ENCODE measurements around the gene SCFD2. TPM values are rescaled to one million over a fixed set of nuclear protein-coding genes. Genes with fewer than 3 reads are reported as not detected.
"Not testable (repeated sequence)": the region's sequence is repeated elsewhere in the genome, so short reads cannot be mapped to it uniquely, and the experiment has no call there.

The SCFD2 gene
- 17.2 TPM for polyA plus RNA-seq

DNA sequence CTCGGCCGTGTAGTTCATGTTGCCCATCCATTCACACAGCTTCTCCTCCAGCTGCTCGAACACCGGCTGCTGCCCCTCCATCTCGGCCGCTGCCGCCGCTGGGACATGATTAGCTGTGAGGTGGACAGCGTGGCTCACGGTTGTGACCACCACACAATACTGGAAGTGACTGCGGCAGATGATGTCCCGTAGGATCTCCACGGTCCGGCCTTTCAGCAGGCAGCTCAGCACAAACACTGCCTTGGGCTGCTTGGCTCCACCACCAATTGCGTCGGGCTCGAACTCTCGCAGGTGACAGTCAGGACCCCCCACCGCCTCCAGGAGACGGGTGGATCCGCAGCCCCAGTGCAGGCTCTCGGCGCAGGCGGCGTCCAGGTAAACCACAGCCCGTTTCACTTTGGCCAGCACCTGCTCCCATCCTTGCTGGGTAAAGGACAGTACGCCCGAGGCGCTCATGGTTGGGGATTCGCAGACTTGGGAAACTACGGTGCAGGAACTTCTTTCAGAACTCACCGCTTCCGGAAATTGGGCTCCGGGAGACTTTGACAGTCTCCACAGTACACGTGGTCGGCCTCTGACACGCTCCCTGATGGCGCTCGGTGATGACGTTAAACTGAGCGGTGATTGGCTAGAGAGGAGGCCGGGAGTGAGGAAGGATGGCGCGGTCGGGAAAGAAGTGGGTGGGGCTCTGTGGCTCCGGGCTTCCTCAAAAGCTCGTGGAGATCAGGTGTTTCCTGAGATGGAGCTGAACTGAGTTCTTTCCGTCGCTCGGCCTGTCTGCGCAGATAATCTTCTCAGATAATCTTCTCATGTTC is at the start of gene SCFD2:
Gene SCFD2, minus strand, starts transcription at position 576 of the 815 bp plus-strand sequence.
- Mint-ChIP-seq H3K9me3 (no peaks in the 10 kb centered on the region), H3K4me3 (peak within 1 kb of the TSS; percentile 93 to 99 (median 98)), H3K27ac (peak within 1 kb of the TSS; percentile 96 to 98 (median 97)), H3K27me3 (peaks cover 4% of the 10 kb centered on the region), H3K36me3 (no peaks in the 10 kb centered on the region), H3K4me1 (peaks cover 29 to 43% (median 37%) of the 10 kb centered on the region in 3 donors)

DNA sequence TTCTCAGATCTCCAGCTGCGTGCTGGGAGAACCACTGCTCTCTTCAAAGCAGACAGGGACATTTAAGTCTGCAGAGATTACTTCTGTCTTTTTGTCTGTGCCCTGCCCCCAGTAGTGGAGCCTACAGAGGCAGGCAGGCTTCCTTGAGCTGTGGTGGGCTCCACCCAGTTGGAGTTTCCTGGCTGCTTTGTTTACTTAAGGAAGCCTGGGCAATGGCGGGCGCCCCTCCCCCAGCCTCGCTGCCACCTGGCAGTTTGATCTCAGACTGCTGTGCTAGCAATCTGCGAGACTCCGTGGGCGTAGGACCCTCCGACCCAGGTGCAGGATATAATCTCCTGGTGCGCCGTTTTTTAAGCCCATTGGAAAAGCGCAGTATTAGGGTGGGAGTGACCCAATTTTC is 43.6 kb upstream of the SCFD2 start:
- H3K9me3 Mint-ChIP-seq, H3K27ac Mint-ChIP-seq, H3K27me3 Mint-ChIP-seq, H3K4me3 Mint-ChIP-seq: not testable (repeated sequence)
- peaks cover 16 to 28% (median 18%) of the 10 kb centered on the region in 3 donors for H3K4me1 Mint-ChIP-seq
- peaks cover 16% of the 10 kb centered on the region for H3K36me3 Mint-ChIP-seq

DNA sequence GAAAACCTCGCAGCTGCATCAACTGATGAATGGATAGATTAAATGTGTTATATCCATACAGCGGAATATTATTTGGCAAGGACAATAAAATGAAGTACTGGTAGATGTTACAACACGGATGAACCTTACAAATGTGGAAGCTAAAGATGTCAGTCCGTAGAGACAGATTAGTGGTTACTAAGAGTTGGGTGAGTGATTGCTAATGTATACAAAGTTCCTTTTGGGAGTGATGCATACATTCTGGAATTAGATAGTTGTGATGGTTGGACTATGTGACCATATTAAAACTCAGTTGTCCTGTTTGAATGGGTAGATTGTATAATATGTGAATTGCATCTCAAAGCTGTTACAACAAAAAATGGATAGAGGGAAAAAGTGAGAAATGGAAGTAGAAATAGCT is 14.4 kb upstream of the SCFD2 start:
- H3K36me3 Mint-ChIP-seq = no peaks in the 10 kb centered on the region
- no peaks in the 10 kb centered on the region for H3K27me3 Mint-ChIP-seq
- H3K27ac Mint-ChIP-seq = no peak overlapping the region
- peaks cover 0 to 2% (median 0%) of the 10 kb centered on the region in 3 donors for H3K9me3 Mint-ChIP-seq
- H3K4me3 Mint-ChIP-seq = peak overlapping the region in 2 of 4 donors; percentile 8 to 76
- peaks cover 19 to 35% (median 29%) of the 10 kb centered on the region in 3 donors for H3K4me1 Mint-ChIP-seq

DNA sequence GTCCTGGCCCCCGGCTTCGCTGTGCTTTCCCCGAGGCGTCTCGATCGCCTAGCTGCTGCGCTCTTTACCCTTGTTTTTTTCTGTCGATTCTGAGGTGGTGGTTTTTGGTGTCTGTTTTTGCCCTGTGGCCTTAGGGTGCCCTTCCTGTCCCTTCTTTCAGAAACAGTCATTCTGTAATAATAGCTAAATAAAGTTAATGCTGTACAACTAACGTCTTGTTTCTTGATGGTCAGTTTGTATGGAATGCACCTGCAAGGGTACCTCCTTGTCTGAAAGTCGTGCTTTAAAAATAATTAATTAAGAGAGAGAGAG is 12.3 kb upstream of the SCFD2 start:
- Mint-ChIP-seq H3K36me3 (no peaks in the 10 kb centered on the region), H3K27me3 (peaks cover 2% of the 10 kb centered on the region), H3K4me1 (peaks cover 19 to 35% (median 29%) of the 10 kb centered on the region in 3 donors), H3K4me3 (peak overlapping the region; percentile 99 to 100 (median 100)), H3K9me3 (peaks cover 0 to 2% (median 0%) of the 10 kb centered on the region in 3 donors), H3K27ac (peak overlapping the region; percentile 99 to 100 (median 99))

DNA sequence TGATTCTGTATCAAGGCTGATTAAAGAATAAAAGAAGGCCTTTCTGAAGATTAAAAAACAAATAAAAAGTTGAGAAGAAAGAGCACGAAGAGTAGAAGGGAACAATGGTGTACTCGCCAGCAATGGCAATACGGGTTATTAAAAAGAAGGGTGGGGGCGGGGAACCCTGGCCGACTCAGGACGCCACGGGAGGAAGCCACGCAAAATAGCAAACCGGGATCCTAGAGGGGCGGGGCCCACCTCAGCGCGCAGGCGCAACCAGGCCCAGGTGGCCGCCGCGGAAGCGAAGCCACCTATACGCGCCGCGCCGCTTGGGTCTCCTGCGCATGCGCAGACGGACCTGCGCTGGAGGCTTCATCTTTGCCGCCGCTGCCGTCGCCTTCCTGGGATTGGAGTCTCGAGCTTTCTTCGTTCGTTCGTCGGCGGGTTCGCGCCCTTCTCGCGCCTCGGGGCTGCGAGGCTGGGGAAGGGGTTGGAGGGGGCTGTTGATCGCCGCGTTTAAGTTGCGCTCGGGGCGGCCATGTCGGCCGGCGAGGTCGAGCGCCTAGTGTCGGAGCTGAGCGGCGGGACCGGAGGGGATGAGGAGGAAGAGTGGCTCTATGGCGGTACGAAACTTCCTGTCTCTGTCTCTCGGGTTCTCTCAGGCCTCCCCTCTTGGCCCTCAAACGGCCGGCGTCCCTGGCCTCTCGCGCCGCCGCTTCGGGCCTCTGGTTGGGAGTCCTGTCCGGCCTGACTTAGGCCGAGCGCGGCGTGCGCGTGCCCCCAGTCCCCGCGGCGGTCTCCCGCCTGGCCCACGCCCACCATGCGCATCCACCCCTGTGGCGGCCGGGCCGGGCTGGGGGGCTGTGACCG is 11.7 kb upstream of the SCFD2 start, which contains the start of gene FIP1L1:
Gene FIP1L1, plus strand, starts transcription at position 323 of the 852 bp plus-strand sequence. Its CDS starts 198 bp downstream, at position 521.
- H3K27ac Mint-ChIP-seq = peak within 1 kb of the TSS; percentile 99 to 100 (median 99)
- peaks cover 19 to 35% (median 29%) of the 10 kb centered on the region in 3 donors for H3K4me1 Mint-ChIP-seq
- peaks cover 3% of the 10 kb centered on the region for H3K27me3 Mint-ChIP-seq
- no peaks in the 10 kb centered on the region for H3K36me3 Mint-ChIP-seq
- peaks cover 0 to 2% (median 0%) of the 10 kb centered on the region in 3 donors for H3K9me3 Mint-ChIP-seq
- H3K4me3 Mint-ChIP-seq = peak within 1 kb of the TSS; percentile 99 to 100 (median 100)

DNA sequence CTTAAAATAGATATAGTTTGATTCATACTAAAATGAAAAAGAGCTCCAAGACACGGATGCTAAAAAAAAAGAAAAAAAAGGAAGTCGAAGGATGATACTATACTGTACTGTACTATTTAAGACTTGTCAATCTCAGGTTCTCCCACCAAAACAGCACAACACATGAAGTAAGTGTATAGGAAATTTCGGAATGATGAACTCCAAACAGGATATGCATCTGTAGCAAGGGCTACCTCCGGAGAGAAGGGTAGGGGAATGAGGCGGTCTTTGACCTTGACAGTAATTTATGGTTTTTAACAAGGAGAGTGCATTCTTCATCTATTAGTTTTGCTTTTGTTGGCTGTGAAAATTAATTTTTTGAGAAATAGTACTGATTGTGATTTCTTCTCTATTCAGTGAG is 11.0 kb upstream of the SCFD2 start:
- no peaks in the 10 kb centered on the region for H3K36me3 Mint-ChIP-seq
- peaks cover 19 to 30% (median 29%) of the 10 kb centered on the region in 3 donors for H3K4me1 Mint-ChIP-seq
- peak overlapping the region; percentile 99 to 100 (median 99) for H3K27ac Mint-ChIP-seq
- peak overlapping the region; percentile 99 to 100 (median 100) for H3K4me3 Mint-ChIP-seq
- peaks cover 0 to 2% (median 0%) of the 10 kb centered on the region in 3 donors for H3K9me3 Mint-ChIP-seq
- peaks cover 7% of the 10 kb centered on the region for H3K27me3 Mint-ChIP-seq

DNA sequence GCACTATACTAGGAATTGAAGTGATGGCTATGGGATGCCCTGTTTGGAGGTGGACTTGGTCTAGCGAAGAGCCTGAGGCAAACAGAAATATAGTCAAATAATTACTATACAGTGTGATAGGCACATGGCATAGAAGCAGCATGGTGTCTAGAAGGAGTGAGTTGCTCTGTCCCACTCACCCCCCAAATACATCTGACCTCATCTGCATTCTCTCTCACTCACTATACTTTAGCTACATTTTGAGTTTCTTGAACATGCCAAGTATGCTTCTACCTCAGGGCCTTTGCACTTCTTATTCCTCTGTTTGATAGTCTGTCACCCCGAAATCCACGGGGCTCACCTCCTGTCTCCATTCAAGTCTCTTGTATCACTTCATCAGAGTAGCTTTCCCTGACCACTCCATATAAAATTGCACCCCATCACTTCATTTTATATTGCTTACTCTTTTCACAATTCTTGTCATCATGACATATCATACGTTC is 9.0 kb upstream of the SCFD2 start:
- H3K27me3 Mint-ChIP-seq = peaks cover 18% of the 10 kb centered on the region
- H3K4me1 Mint-ChIP-seq = peaks cover 14 to 30% (median 19%) of the 10 kb centered on the region in 3 donors
- no peaks in the 10 kb centered on the region for H3K36me3 Mint-ChIP-seq
- peak overlapping the region in 1 of 3 donors; percentile 76 for H3K27ac Mint-ChIP-seq
- peak overlapping the region in 1 of 4 donors; percentile 83 for H3K4me3 Mint-ChIP-seq
- H3K9me3 Mint-ChIP-seq = peaks cover 0 to 2% (median 2%) of the 10 kb centered on the region in 3 donors

DNA sequence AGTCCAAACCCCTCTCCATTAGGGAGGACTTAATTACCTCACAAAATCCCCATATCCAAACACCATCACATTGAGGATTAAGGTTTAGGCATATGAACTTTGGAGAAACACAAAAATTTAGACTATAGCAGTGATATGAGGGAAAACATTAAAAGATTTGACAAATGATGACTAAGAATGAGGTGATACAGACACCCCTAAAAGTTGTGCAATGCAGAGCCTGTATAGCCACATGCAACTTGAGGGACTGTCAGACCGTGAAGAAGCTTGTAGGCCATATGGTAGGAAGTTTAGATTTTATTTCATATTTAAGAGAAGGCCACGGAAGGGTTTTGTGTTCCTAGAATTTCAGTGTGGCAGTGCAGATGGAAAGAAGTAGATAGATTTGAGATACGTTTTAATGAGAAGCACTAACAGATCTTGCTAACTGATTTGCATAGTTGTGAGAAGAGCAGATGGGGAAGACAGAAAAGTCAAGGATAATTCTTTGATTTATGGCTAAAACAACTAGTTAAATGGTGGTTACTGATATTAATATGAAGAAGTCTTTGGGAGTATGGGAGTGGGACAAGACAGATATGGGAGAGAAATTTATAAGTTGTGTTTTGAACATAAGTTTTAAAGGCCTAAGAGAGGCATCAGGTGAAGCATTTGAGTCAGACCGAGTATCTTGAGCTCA is 6.1 kb upstream of the SCFD2 start:
- Mint-ChIP-seq H3K4me3 (peak overlapping the region in 1 of 4 donors; percentile 24), H3K36me3 (no peaks in the 10 kb centered on the region), H3K27ac (peak overlapping the region in 1 of 3 donors; percentile 21), H3K27me3 (peaks cover 18% of the 10 kb centered on the region), H3K4me1 (peaks cover 5 to 10% (median 7%) of the 10 kb centered on the region in 3 donors), H3K9me3 (peaks cover 0 to 2% (median 0%) of the 10 kb centered on the region in 3 donors)

DNA sequence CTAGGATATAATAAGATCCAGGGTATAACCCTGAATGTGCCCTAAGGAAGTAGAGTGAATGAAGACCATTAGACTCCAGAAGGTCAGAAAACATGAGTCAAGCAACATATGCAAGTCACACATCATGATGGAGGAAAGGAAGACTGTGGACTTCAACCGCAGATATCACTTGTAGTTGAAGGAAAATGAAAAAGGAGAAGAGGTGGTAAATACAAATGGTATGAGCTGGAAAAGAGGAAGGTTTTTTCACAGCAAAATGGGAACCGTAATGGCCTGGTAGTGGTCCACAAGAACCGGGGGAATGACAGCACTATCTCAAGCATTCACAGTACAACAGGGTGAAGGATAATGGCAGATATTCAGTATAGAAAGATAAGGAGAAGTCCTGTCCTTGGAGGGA is 5.2 kb upstream of the SCFD2 start:
- H3K36me3 Mint-ChIP-seq = no peaks in the 10 kb centered on the region
- H3K27ac Mint-ChIP-seq = no peak overlapping the region
- H3K27me3 Mint-ChIP-seq = peaks cover 18% of the 10 kb centered on the region
- peaks cover 0 to 2% (median 0%) of the 10 kb centered on the region in 3 donors for H3K9me3 Mint-ChIP-seq
- H3K4me1 Mint-ChIP-seq = peaks cover 3 to 12% (median 6%) of the 10 kb centered on the region in 3 donors
- H3K4me3 Mint-ChIP-seq = peak overlapping the region in 1 of 4 donors; percentile 24

DNA sequence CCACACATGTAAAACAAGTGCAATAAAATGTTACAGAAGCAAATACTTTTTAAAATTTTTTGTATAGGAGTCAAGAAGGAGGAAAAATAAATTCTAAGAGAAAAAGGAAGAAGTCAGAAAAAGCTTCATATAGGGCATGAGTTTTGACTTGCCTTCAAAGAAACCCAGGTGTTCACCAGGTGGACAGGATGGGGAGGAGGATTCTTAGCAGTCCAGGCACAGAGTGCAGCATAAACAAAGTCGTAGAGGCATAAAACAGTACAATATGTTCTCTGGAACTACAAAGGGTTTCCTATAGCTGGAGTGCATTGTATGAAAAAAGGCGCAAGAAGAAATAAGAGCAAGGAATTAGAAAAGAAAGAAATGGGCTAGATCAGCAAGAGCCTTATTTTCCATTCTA is 1.9 kb upstream of the SCFD2 start:
- Mint-ChIP-seq H3K4me1 (peaks cover 16 to 27% (median 23%) of the 10 kb centered on the region in 3 donors), H3K27ac (no peak overlapping the region), H3K36me3 (no peaks in the 10 kb centered on the region), H3K4me3 (peak overlapping the region in 1 of 4 donors; percentile 75), H3K27me3 (peaks cover 15% of the 10 kb centered on the region), H3K9me3 (peaks cover 0 to 2% (median 0%) of the 10 kb centered on the region in 3 donors)

DNA sequence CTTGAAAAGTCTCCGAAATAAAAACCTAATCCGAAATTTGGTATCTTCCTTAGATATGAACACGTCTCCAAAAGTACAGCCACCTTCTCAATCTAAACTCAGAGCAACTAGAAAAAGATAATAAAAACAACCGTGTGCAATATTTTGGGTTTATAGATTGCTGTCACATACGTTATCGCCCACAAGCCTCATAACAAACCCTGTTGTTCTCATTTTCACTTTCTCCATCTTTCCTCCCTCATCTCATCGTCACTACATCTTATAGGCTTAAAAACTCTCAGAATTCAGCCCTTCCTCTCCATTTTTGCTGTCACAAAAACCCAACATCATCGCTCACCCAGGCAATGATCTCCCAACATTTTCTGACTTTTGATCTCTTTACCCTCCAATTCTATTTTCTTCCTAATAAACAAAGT is 448 bp upstream of the SCFD2 start:
- peaks cover 7% of the 10 kb centered on the region for H3K27me3 Mint-ChIP-seq
- peak overlapping the region; percentile 93 to 99 (median 98) for H3K4me3 Mint-ChIP-seq
- H3K4me1 Mint-ChIP-seq = peaks cover 25 to 37% (median 32%) of the 10 kb centered on the region in 3 donors
- peaks cover 0 to under 1% (median 0%) of the 10 kb centered on the region in 3 donors for H3K9me3 Mint-ChIP-seq
- no peaks in the 10 kb centered on the region for H3K36me3 Mint-ChIP-seq
- H3K27ac Mint-ChIP-seq = peak overlapping the region; percentile 96 to 98 (median 97)

DNA sequence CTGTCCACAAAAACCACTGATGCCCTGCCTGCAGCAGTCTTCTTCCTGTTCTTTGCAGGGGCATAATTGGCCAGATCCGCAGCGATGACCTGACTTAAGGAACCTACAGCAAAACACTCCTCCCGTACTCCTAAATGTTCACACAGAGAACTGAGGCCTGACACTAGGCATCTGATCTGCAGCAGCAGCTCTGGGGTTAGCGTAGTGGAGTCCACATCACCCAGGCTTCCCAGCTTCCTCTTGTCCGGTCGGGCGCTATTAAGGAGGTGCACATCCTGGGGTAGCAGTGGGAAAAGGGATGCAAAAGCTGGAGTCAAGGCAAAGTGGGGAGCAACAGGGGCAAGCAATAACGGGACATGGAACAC is 758 bp downstream of the SCFD2 start:
- peaks cover 3% of the 10 kb centered on the region for H3K27me3 Mint-ChIP-seq
- H3K9me3 Mint-ChIP-seq = no peaks in the 10 kb centered on the region
- peaks cover 29 to 49% (median 43%) of the 10 kb centered on the region in 3 donors for H3K4me1 Mint-ChIP-seq
- H3K27ac Mint-ChIP-seq = peak overlapping the region; percentile 96 to 98 (median 97)
- peak overlapping the region; percentile 93 to 99 (median 98) for H3K4me3 Mint-ChIP-seq
- no peaks in the 10 kb centered on the region for H3K36me3 Mint-ChIP-seq

DNA sequence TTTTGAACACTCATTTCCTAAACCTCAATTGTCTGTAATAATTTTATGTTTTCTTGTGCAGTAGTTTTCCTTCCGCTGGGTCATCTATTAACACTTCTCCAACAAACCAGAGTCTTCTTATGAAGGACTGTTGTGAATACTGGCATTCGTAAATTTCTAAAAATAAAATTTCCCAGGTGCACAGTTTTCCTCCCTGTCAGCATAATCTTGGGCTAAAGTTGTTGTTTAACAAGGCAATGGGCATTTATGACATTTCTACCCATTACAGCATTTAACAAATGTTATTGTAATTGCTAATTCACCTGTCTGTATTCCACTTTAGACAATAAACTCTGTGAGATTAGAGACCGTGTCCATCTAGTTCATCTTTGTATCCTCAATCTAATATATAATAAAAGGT is 1.2 kb downstream of the SCFD2 start:
- H3K4me1 Mint-ChIP-seq = peaks cover 28 to 54% (median 47%) of the 10 kb centered on the region in 3 donors
- H3K4me3 Mint-ChIP-seq = peak overlapping the region; percentile 93 to 99 (median 98)
- H3K27ac Mint-ChIP-seq = peak overlapping the region; percentile 8 to 98 (median 96)
- H3K36me3 Mint-ChIP-seq = no peaks in the 10 kb centered on the region
- no peaks in the 10 kb centered on the region for H3K27me3 Mint-ChIP-seq
- H3K9me3 Mint-ChIP-seq = no peaks in the 10 kb centered on the region

DNA sequence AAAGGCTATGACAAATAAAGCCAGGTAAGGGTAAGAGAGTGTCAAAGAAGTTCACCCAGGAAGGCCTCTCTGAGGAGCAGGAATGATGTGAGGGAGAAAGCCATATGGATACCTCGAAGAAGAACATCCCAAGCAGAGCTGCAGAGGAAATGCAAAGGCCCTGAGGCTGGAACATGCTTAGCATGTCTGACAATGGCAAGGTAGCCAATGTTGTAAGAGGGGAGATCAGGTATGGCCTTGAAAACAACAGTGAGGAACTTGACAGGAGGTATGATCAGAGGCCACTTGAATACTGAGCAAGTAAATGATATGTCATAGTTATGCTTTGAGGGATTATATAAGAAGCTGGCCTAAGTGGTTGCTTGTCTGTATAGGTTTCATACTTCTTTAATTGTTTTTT is 3.8 kb downstream of the SCFD2 start:
- no peaks in the 10 kb centered on the region for H3K27me3 Mint-ChIP-seq
- H3K27ac Mint-ChIP-seq = peak overlapping the region in 1 of 3 donors; percentile 41
- H3K36me3 Mint-ChIP-seq = peaks cover 3% of the 10 kb centered on the region
- H3K4me3 Mint-ChIP-seq = peak overlapping the region in 2 of 4 donors; percentile 38 to 79
- no peaks in the 10 kb centered on the region for H3K9me3 Mint-ChIP-seq
- peaks cover 32 to 56% (median 50%) of the 10 kb centered on the region in 3 donors for H3K4me1 Mint-ChIP-seq
